WTC11 (cell line): ENCODE data around the gene SPRED1. TPM values are rescaled to one million over a fixed set of nuclear protein-coding genes. Genes with fewer than 3 reads are reported as not detected.

ENCODE experiments used
- ATAC-seq: fragments of 200-7000 bp; cut with Tn5 transposase; 2 replicates; pipeline ENCODE4 v1.10.0; 2021; ENCODE audit warnings: mild to moderate bottlenecking, moderate library complexity
- CTCF ChIA-PET: fragments of 300-600 bp; sonication (Branson Sonifier 250); formaldehyde crosslinking; loops from one replicate; lab custom pipeline; 2021; ENCODE audit warnings: antibody characterized with exemption; lab: Charles Lee
- POLR2A ChIA-PET: fragments of 350-600 bp; sonication (Branson Sonifier 250); formaldehyde crosslinking; loops from one replicate; lab custom pipeline; 2021; ENCODE audit warnings: antibody characterized with exemption; lab: Charles Lee
- DNase-seq: peaks from one replicate; pipeline ENCODE4 v3.0.0; 2021; ENCODE audit warnings: low spot score
- H3K27ac Mint-ChIP-seq: 2 replicates; pipeline ENCODE4 v1.8.0; 2021; ENCODE audit warnings: mixed read lengths
- H3K27me3 Mint-ChIP-seq: 2 replicates; pipeline ENCODE4 v1.8.0; 2021; ENCODE audit warnings: low read depth, mild to moderate bottlenecking, moderate library complexity, mixed read lengths
- H3K36me3 Mint-ChIP-seq: 2 replicates; pipeline ENCODE4 v1.8.0; 2021; ENCODE audit warnings: mixed read lengths
- H3K4me1 Mint-ChIP-seq: 2 replicates; pipeline ENCODE4 v1.8.0; 2022; ENCODE audit warnings: mixed read lengths
- H3K4me3 Mint-ChIP-seq: 2 replicates; pipeline ENCODE4 v1.8.0; 2021; ENCODE audit warnings: mild to moderate bottlenecking, moderate library complexity, mixed read lengths
- H3K9me3 Mint-ChIP-seq: 2 replicates; pipeline ENCODE4 v1.8.0; 2021; ENCODE audit warnings: mixed read lengths
- AFF4 ChIP-seq: sonication (generic); formaldehyde crosslinking; IDR thresholded peaks from 2 replicates; pipeline ENCODE4 v1.8.1; 2023; ENCODE audit warnings: mild to moderate bottlenecking, missing genetic modification reagents, borderline replicate concordance
- ATF3 ChIP-seq: sonication (generic); formaldehyde crosslinking; conservative IDR thresholded peaks from 2 replicates; pipeline ENCODE4 v1.8.1; 2022; ENCODE audit warnings: mild to moderate bottlenecking, missing genetic modification reagents
- E2F1 ChIP-seq: sonication (generic); formaldehyde crosslinking; IDR thresholded peaks from 2 replicates; pipeline ENCODE4 v1.8.0; 2022; ENCODE audit warnings: mild to moderate bottlenecking, missing genetic modification reagents
- E2F4 ChIP-seq: sonication (generic); formaldehyde crosslinking; IDR thresholded peaks from 2 replicates; pipeline ENCODE4 v1.8.1; 2022; ENCODE audit warnings: low read depth, mild to moderate bottlenecking, moderate library complexity, missing genetic modification reagents, borderline replicate concordance
- FOXK1 ChIP-seq: sonication (generic); formaldehyde crosslinking; IDR thresholded peaks from 2 replicates; pipeline ENCODE4 v1.8.0; 2022; ENCODE audit warnings: mild to moderate bottlenecking, moderate library complexity, missing genetic modification reagents
- GABPB1 ChIP-seq: sonication (generic); formaldehyde crosslinking; IDR thresholded peaks from 2 replicates; pipeline ENCODE4 v1.8.1; 2023; ENCODE audit warnings: mild to moderate bottlenecking, missing genetic modification reagents
- HMGA2 ChIP-seq: fragments of 250-450 bp; sonication (Bioruptor Pico); IDR thresholded peaks from 2 replicates; pipeline ENCODE4 v1.4.0; 2021; ENCODE audit warnings: mild to moderate bottlenecking, moderate library complexity
- JUN ChIP-seq: sonication (generic); formaldehyde crosslinking; IDR thresholded peaks from 2 replicates; pipeline ENCODE4 v1.8.0; 2023; ENCODE audit warnings: mild to moderate bottlenecking, missing genetic modification reagents
- MAX ChIP-seq: sonication (generic); formaldehyde crosslinking; IDR thresholded peaks from 2 replicates; pipeline ENCODE4 v1.8.0; 2022; ENCODE audit warnings: mild to moderate bottlenecking, missing genetic modification reagents
- NFYB ChIP-seq: sonication (generic); formaldehyde crosslinking; conservative IDR thresholded peaks from 2 replicates; pipeline ENCODE4 v1.8.0; 2022; ENCODE audit warnings: low read depth, missing genetic modification reagents
- NR2C2 ChIP-seq: sonication (generic); formaldehyde crosslinking; IDR thresholded peaks from 2 replicates; pipeline ENCODE4 v1.8.0; 2022; ENCODE audit warnings: mild to moderate bottlenecking, missing genetic modification reagents
- PRRX2 ChIP-seq: fragments of 250-450 bp; sonication (Bioruptor Pico); IDR thresholded peaks from 2 replicates; pipeline ENCODE4 v1.8.0; 2021; ENCODE audit warnings: mild to moderate bottlenecking
- RELA ChIP-seq: sonication (generic); formaldehyde crosslinking; IDR thresholded peaks from 2 replicates; pipeline ENCODE4 v1.8.1; 2022; ENCODE audit warnings: missing genetic modification reagents, mild to moderate bottlenecking, borderline replicate concordance
- TEAD1 ChIP-seq: sonication (generic); formaldehyde crosslinking; IDR thresholded peaks from 2 replicates; pipeline ENCODE4 v1.8.0; 2022; ENCODE audit warnings: mild to moderate bottlenecking, missing genetic modification reagents
- TEAD4 ChIP-seq: sonication (generic); formaldehyde crosslinking; IDR thresholded peaks from 2 replicates; pipeline ENCODE4 v1.8.0; 2022; ENCODE audit warnings: mild to moderate bottlenecking, missing genetic modification reagents
- USF2 ChIP-seq: sonication (generic); formaldehyde crosslinking; IDR thresholded peaks from 2 replicates; pipeline ENCODE4 v1.8.1; 2023; ENCODE audit warnings: mild to moderate bottlenecking, missing genetic modification reagents, moderate library complexity
- ZBTB21 ChIP-seq: sonication (generic); formaldehyde crosslinking; IDR thresholded peaks from 2 replicates; pipeline ENCODE4 v1.8.1; 2023; ENCODE audit warnings: mild to moderate bottlenecking, missing genetic modification reagents, borderline replicate concordance
- ZNF138 ChIP-seq: sonication (generic); formaldehyde crosslinking; conservative IDR thresholded peaks from 2 replicates; pipeline ENCODE4 v1.8.1; 2022; ENCODE audit warnings: mild to moderate bottlenecking, moderate library complexity, missing genetic modification reagents
- ZNF232 ChIP-seq: sonication (generic); formaldehyde crosslinking; IDR thresholded peaks from 2 replicates; pipeline ENCODE4 v1.8.0; 2022; ENCODE audit warnings: mild to moderate bottlenecking, missing genetic modification reagents
- ZNF423 ChIP-seq: fragments of 250-450 bp; sonication (Bioruptor Pico); IDR thresholded peaks from 2 replicates; pipeline ENCODE4 v2.1.2; 2022; ENCODE audit warnings: mild to moderate bottlenecking, moderate library complexity
- ZNF425 ChIP-seq: fragments of 250-450 bp; sonication (Bioruptor Pico); conservative IDR thresholded peaks from 2 replicates; pipeline ENCODE4 v1.9.0; 2021; ENCODE audit warnings: mild to moderate bottlenecking
- ZSCAN18 ChIP-seq: fragments of 250-450 bp; sonication (Bioruptor Pico); IDR thresholded peaks from 2 replicates; pipeline ENCODE4 v2.1.2; 2022; ENCODE audit warnings: mild to moderate bottlenecking, moderate library complexity
- total RNA-seq: library from RNA; stranded (reverse); gene quantifications from 3 replicates; pipeline ENCODE4 v1.2.3, GENCODE V29; 2021

SPRED1 gene
- total RNA-seq, 1 experiment from 2014 or later, result 35.9 TPM

GRCh38 chr15:38297623-38298388 lies 45.2 kb downstream of the SPRED1 start (continued):
- no peak for TF ChIP-seq NR2C2
- TF ChIP-seq TEAD4 (CRISPR knock-in tag), result no peak
- no peak for TF ChIP-seq ZNF232
- no peak for TF ChIP-seq USF2 (CRISPR knock-in tag)

- DNase-seq (no peak), ATAC-seq (no peak)
- Mint-ChIP-seq H3K4me3 (no peak overlapping the region), H3K36me3 (peaks cover 12% of the 10 kb centered on the region), H3K9me3 (no peaks in the 10 kb centered on the region), H3K27me3 (no peaks in the 10 kb centered on the region), H3K27ac (peak overlapping the region; percentile 47; the same call in 1 of the 2 replicates), H3K4me1 (peaks cover 44% of the 10 kb centered on the region)
- CTCF ChIA-PET, result interaction anchor here (0.6 kb wide), 1 partner anchor 1307 kb away, joined by 5 read pairs; no protein-coding TSS in a partner anchor
- no peak for TF ChIP-seq ATF3 (CRISPR knock-in tag)
- TF ChIP-seq PRRX2 (CRISPR knock-in tag), result no peak
- no peak for TF ChIP-seq HMGA2 (CRISPR knock-in tag)
- POLR2A ChIA-PET, result no interaction called here
Measured at GRCh38 chr15:38299216-38299615, 46.6 kb downstream of the SPRED1 start.

GRCh38 chr15:38300395-38300794 lies 47.8 kb downstream of the SPRED1 start:
- DNase-seq, result no peak
- ATAC-seq, result no peak
- Mint-ChIP-seq H3K27me3 (no peaks in the 10 kb centered on the region), H3K4me1 (peaks cover 50% of the 10 kb centered on the region), H3K4me3 (no peak overlapping the region), H3K27ac (0 out of 2 replicates have a peak overlapping the region, but pooled peaks have one; percentile 31), H3K9me3 (no peaks in the 10 kb centered on the region), H3K36me3 (peaks cover 12% of the 10 kb centered on the region)
- ChIA-PET CTCF (interaction anchor here (1.0 kb wide), 1 partner anchor 54 kb away, joined by 3 read pairs; no protein-coding TSS in a partner anchor), POLR2A (no interaction called here)
- TF ChIP-seq E2F4 (CRISPR knock-in tag), result no peak
- no peak for TF ChIP-seq JUN (CRISPR knock-in tag)
- TF ChIP-seq ZNF232, result no peak
- TF ChIP-seq GABPB1, result no peak
- no peak for TF ChIP-seq TEAD1
- TF ChIP-seq FOXK1 (CRISPR knock-in tag), result no peak
- TF ChIP-seq ZNF423 (CRISPR knock-in tag), result no peak
- TF ChIP-seq RELA (CRISPR knock-in tag), result no peak
- no peak for TF ChIP-seq AFF4 (CRISPR knock-in tag)
- no peak for TF ChIP-seq ZSCAN18
- no peak for TF ChIP-seq ZNF425 (CRISPR knock-in tag)
- no peak for TF ChIP-seq E2F1 (CRISPR knock-in tag)
- TF ChIP-seq MAX, result no peak
- no peak for TF ChIP-seq NFYB (CRISPR knock-in tag)
- no peak for TF ChIP-seq ZBTB21 (CRISPR knock-in tag)
- no peak for TF ChIP-seq ZNF138 (CRISPR knock-in tag)
